GM23248 (cell line): ENCODE results near the gene HNRNPM. TPM values are rescaled to one million over a fixed set of nuclear protein-coding genes. Genes with fewer than 3 reads are reported as not detected.

Source experiments
- DNase-seq: peaks from one replicate; pipeline ENCODE4 v3.0.0-alpha.2; 2015
- H2AFZ ChIP-seq: fragments of 200-600 bp; sonication (generic); 2 replicates; pipeline ENCODE4 v1.6.1; 2016; ENCODE audit warnings: antibody characterized with exemption
- H3F3A ChIP-seq: fragments of 200-600 bp; sonication (generic); 2 replicates; pipeline ENCODE4 v1.6.1; 2016; ENCODE audit warnings: mild to moderate bottlenecking, antibody characterized with exemption, mixed run types; ENCODE audit not compliant: insufficient read depth
- H3K27ac ChIP-seq: fragments of 200-600 bp; sonication (generic); 2 replicates; pipeline ENCODE4 v1.5.1; 2016; ENCODE audit warnings: mild to moderate bottlenecking
- H3K27me3 ChIP-seq: fragments of 200-600 bp; sonication (generic); replicated peaks from 2 replicates; pipeline ENCODE4 v1.6.1; 2016; ENCODE audit warnings: mild to moderate bottlenecking; ENCODE audit not compliant: insufficient read depth
- H3K36me3 ChIP-seq: fragments of 200-600 bp; sonication (generic); 2 replicates; pipeline ENCODE4 v1.6.1; 2016; ENCODE audit warnings: low read depth, mild to moderate bottlenecking
- H3K4me1 ChIP-seq: fragments of 200-600 bp; sonication (generic); 2 replicates; pipeline ENCODE4 v1.6.1; 2016; ENCODE audit warnings: mild to moderate bottlenecking; ENCODE audit not compliant: insufficient read depth
- H3K4me2 ChIP-seq: fragments of 200-600 bp; sonication (generic); one replicate; pipeline ENCODE4 v1.6.1; 2016; ENCODE audit warnings: mild to moderate bottlenecking; ENCODE audit not compliant: unreplicated experiment
- H3K4me3 ChIP-seq: fragments of 200-600 bp; sonication (generic); 2 replicates; pipeline ENCODE4 v1.5.1; 2016; ENCODE audit warnings: mild to moderate bottlenecking
- H3K79me2 ChIP-seq: fragments of 200-600 bp; sonication (generic); 2 replicates; pipeline ENCODE4 v1.6.1; 2016; ENCODE audit warnings: mild to moderate bottlenecking; ENCODE audit not compliant: insufficient read depth
- H3K9ac ChIP-seq: fragments of 200-600 bp; sonication (generic); 2 replicates; pipeline ENCODE4 v1.6.1; 2016; ENCODE audit warnings: mild to moderate bottlenecking
- H3K9me2 ChIP-seq: fragments of 200-600 bp; sonication (generic); 2 replicates; pipeline ENCODE4 v1.6.1; 2016; ENCODE audit warnings: mixed run types, mild to moderate bottlenecking, moderate library complexity; ENCODE audit not compliant: insufficient read depth
- H3K9me3 ChIP-seq: fragments of 200-600 bp; sonication (generic); one replicate; pipeline ENCODE4 v1.6.1; 2017; ENCODE audit warnings: low read depth
- H4K20me1 ChIP-seq: fragments of 200-600 bp; sonication (generic); 2 replicates; pipeline ENCODE4 v1.6.0; 2016; ENCODE audit not compliant: insufficient read depth
- EZH2 ChIP-seq: fragments of 200-600 bp; sonication (generic); IDR thresholded peaks from 2 replicates; pipeline ENCODE4 v1.6.1; 2018; ENCODE audit warnings: antibody characterized with exemption, mild to moderate bottlenecking; ENCODE audit not compliant: insufficient read depth, poor library complexity, severe bottlenecking
- EZH2phosphoT487 ChIP-seq: fragments of 200-600 bp; sonication (generic); IDR thresholded peaks from 2 replicates; pipeline ENCODE4 v1.6.1; 2018; ENCODE audit warnings: antibody characterized with exemption, moderate library complexity, mild to moderate bottlenecking, low read depth; ENCODE audit not compliant: insufficient read depth
- WGBS, 2 experiments: methylation state at CpG; one replicate each; pipeline ENCODE4 v1.1.6; 2015 to 2017; ENCODE audit warnings: low lambda C conversion rate in 2 of 2, low coverage in 1 of 2; ENCODE audit errors: missing lambda C conversion rate in 2 of 2; 5-methylcytosine and 5-hydroxymethylcytosine counted together
- in situ Hi-C: fragments of 300-500 bp; cut with MboI; formaldehyde crosslinking; loops from 2 replicates; pipeline ENCODE4 v1.15.0; 2020
- polyA plus RNA-seq: library from polyadenylated mRNA; unstranded; fragments of >200 nt; fragmentation: Nextera tagmentation; extraction: Ambion mirVana; gene quantifications from 2 replicates; pipeline ENCODE4 v1.2.1, GENCODE V29; 2016
- total RNA-seq: library from RNA; depleted of rRNA; stranded (reverse); fragments of >200 nt; shearing (Covaris generic); gene quantifications from 2 replicates; pipeline ENCODE4 v1.2.3, GENCODE V29; 2014

HNRNPM gene
- total and polyA plus RNA-seq, 2 experiments from 2014 or later = 71.0 to 116 TPM

- Histone ChIP-seq H3K27me3 (no peaks in the 10 kb centered on the region), H3K9me3 (no peaks in the 10 kb centered on the region), H3K36me3 (peaks cover 7% of the 10 kb centered on the region; the same call in 1 of the 2 replicates), H2AFZ (no peak overlapping the region), H3K4me2 (no peak overlapping the region), H3K4me1 (peaks cover 25% of the 10 kb centered on the region), H3K27ac (no peak overlapping the region), H3K79me2 (peaks cover 98% of the 10 kb centered on the region), H3K9me2 (no peaks in the 10 kb centered on the region), H3K9ac (no peak overlapping the region), H4K20me1 (peaks cover 57% of the 10 kb centered on the region), H3K4me3 (no peak overlapping the region), H3F3A (peaks cover 37% of the 10 kb centered on the region)
- WGBS, 2 experiments = 86% methylated on average over 6 of the region's 6 CpGs
- TF ChIP-seq EZH2 = no peak
- no peak for TF ChIP-seq EZH2phosphoT487
- no peak for DNase-seq
- in situ Hi-C loops = no loop called here
These were observed 8.8 kb downstream of the HNRNPM start for GRCh38 chr19:8453616-8454015.

GRCh38 chr19:8454218-8454617 is 9.4 kb downstream of the HNRNPM start:
- H4K20me1 ChIP-seq = peaks cover 61% of the 10 kb centered on the region
- H3K79me2 ChIP-seq = peaks cover 98% of the 10 kb centered on the region
- H3K9me2 ChIP-seq = no peaks in the 10 kb centered on the region

GRCh38 chr19:8455018-8455417 is 10.2 kb downstream of the HNRNPM start:
- Histone ChIP-seq H3K27ac (no peak overlapping the region), H3K9me2 (no peaks in the 10 kb centered on the region), H3F3A (peaks cover 51% of the 10 kb centered on the region), H3K4me2 (no peak overlapping the region), H3K27me3 (no peaks in the 10 kb centered on the region), H4K20me1 (peaks cover 64% of the 10 kb centered on the region), H3K79me2 (peaks cover 97% of the 10 kb centered on the region), H3K9me3 (no peaks in the 10 kb centered on the region), H3K9ac (no peak overlapping the region), H3K36me3 (peaks cover 7% of the 10 kb centered on the region; the same call in 1 of the 2 replicates), H3K4me1 (peaks cover 38% of the 10 kb centered on the region), H3K4me3 (no peak overlapping the region), H2AFZ (no peak overlapping the region)
- TF ChIP-seq EZH2phosphoT487 (no peak), EZH2 (no peak)
- 87 to 88% methylated on average over 5 of the region's 5 CpGs for WGBS, 2 experiments
- in situ Hi-C loops = no loop called here
- DNase-seq = no peak

More at GRCh38 chr19:8454218-8454617, 9.4 kb downstream of the HNRNPM start:
- peaks cover 7% of the 10 kb centered on the region; the same call in 1 of the 2 replicates for H3K36me3 ChIP-seq
- H3K27ac ChIP-seq = no peak overlapping the region
- TF ChIP-seq EZH2phosphoT487 = no peak
- TF ChIP-seq EZH2 = no peak
- H3K27me3 ChIP-seq = no peaks in the 10 kb centered on the region
- H3K4me1 ChIP-seq = peaks cover 31% of the 10 kb centered on the region
- H3K4me3 ChIP-seq = no peak overlapping the region
- in situ Hi-C loops = no loop called here
- H2AFZ ChIP-seq = no peak overlapping the region
- DNase-seq = no peak
- H3K9ac ChIP-seq = no peak overlapping the region
- no peaks in the 10 kb centered on the region for H3K9me3 ChIP-seq
- H3F3A ChIP-seq = peaks cover 43% of the 10 kb centered on the region
- no peak overlapping the region for H3K4me2 ChIP-seq
- WGBS, 2 experiments = 54 to 60% methylated on average over 1 of the region's 1 CpG

GRCh38 chr19:8456064-8456463 is 11.3 kb downstream of the HNRNPM start:
- Histone ChIP-seq H3K4me1 (peaks cover 48% of the 10 kb centered on the region), H4K20me1 (peaks cover 71% of the 10 kb centered on the region), H3K9me2 (no peaks in the 10 kb centered on the region), H3K36me3 (peaks cover 7% of the 10 kb centered on the region; the same call in 1 of the 2 replicates), H3K9me3 (no peaks in the 10 kb centered on the region), H3K4me3 (no peak overlapping the region), H3K4me2 (no peak overlapping the region), H2AFZ (no peak overlapping the region), H3F3A (peaks cover 58% of the 10 kb centered on the region), H3K9ac (no peak overlapping the region), H3K27ac (no peak overlapping the region), H3K27me3 (no peaks in the 10 kb centered on the region), H3K79me2 (peaks cover 97% of the 10 kb centered on the region)
- WGBS, 2 experiments = 58 to 62% methylated on average over 7 of the region's 7 CpGs
- TF ChIP-seq EZH2phosphoT487 (no peak), EZH2 (no peak)
- peak; percentile 31 for DNase-seq
- in situ Hi-C loops = no loop called here
